Posterior vena cava (tissue), 2 donors: ENCODE measurements around the gene CACNA1D. TPM values are rescaled to one million over a fixed set of nuclear protein-coding genes. Genes with fewer than 3 reads are reported as not detected.

Source experiments
- DNase-seq: peaks from one replicate; pipeline ENCODE4 v3.0.0-alpha.2; 2020; ENCODE audit warnings: low spot score
- intact Hi-C, 2 donors: fragments of 100-400 bp; cut with DNase I; formaldehyde crosslinking; loops; one replicate each; pipeline versions ENCODE4 v1.14.1 to v1.14.2; 2022 to 2023
- total RNA-seq, 2 donors: library from RNA; stranded (reverse); fragmentation: NEBNext Ultra II Directional; extraction: Animal tissue kit (Norgen Biotek cat#: 25700); gene quantifications; one replicate each; pipeline ENCODE4 v1.2.1, GENCODE V29; 2021
- donor health status: DM: yes; HTN: yes; CAD: no.
- donor health status: DM: yes; HTN: yes; CAD: no.

CACNA1D gene
- total RNA-seq, 2 donors from 2014 or later, result 1.1 to 1.9 TPM

- intact Hi-C loops, result no loop called here
- DNase-seq, result no peak
Observed at GRCh38 chr3:53518495-53518981, 24.1 kb downstream of the CACNA1D start.

DNA sequence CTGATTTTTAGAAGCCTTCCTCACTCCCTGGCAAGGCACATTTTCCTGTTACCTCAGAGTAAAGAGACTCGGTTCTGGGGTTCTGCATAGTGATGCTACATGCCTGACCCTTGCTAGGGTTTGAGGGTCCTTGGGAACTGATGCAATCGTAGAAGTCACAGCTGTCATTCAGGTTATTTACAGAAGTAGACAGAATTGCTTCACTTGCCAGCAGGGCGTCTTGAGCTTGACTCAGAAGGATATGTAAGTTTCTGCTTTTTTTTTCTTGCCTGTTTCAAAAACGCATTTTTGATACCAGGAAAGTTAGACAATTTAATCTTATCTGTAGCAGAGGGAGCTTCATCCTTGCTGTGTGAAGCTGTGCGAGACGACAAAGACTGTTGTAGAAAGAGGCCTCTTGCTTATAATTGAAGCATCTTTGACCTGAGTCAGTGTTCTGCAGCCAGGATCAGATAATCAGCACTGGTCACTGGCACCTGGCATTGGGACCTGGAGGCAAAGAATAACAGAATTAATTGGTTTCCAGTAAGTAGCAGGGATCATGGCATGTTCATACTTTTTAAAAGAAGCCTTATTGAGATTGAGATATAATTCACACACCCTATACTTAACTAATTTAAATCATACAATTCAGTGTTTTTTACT, 24.8 kb downstream of the CACNA1D start:
- no peak for DNase-seq
- intact Hi-C loops, result no loop called here

DNA sequence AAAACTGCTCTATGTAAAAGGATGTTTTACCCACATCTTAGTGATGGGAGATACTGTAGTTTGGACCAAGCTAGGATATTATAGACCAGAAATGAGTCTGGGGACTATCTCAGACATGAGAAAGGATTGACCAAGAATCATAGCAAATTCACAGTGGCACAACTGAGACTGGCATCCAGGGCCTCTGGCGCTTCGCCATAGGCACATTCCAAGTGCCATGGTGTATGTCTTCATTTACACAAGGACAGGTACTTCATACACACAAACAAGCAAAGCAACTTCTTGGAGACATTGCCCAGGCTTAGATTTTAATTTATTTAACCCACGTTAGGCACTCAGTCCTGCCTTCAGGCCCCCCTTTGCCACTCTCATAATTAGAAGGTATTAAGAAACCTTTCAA, 28.9 kb downstream of the CACNA1D start:
- intact Hi-C loops, result no loop called here
- DNase-seq, result no peak

GRCh38 chr3:53524566-53524965, 30.2 kb downstream of the CACNA1D start:
- intact Hi-C loops, result no loop called here

GRCh38 chr3:53525765-53526703, 31.6 kb downstream of the CACNA1D start:
- no peak for DNase-seq
- intact Hi-C loops, result no loop called here

More at GRCh38 chr3:53524566-53524965, 30.2 kb downstream of the CACNA1D start:
- DNase-seq, result no peak

GRCh38 chr3:53526704-53527055, 32.3 kb downstream of the CACNA1D start:
- intact Hi-C loops, result no loop called here

DNA sequence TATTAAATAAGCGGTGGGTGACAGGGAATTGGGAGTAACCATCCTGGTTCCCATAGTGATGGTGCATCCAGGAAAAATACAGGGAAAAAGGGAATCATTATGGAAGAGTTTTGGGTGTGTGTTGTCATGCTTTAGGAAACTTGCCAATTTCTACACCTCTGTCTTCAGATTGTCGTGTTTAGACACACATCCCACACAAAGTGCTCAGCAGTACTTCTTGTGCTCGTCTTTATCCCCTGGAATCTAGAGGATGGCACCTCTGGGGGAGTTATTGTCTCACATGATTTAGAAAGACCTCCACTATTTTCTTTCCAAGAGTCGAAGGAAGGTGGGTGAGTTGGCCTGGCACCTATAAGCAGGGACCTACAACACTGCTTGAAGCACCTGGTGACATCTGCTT, 35.8 kb downstream of the CACNA1D start:
- DNase-seq, result no peak
- intact Hi-C loops, result no loop called here

More at GRCh38 chr3:53526704-53527055, 32.3 kb downstream of the CACNA1D start:
- no peak for DNase-seq

DNA sequence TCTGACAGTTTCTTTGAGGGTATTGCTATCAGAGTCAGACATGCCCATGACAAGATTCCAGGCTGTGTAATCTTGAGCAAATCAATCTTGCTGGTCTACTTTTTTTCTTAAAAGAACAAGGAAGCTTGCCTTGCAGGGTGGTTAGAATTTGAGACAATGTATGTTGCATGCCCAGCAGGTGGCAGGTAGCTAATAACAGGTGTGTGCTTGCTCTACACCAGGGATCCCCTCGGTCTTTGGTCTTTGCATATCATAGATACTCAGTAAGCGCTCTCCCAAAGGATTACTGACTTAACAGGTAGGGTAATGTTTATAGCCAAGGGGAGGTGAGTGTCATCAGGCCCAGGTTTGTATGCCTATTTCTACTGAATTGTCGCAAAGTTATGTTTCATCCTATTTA, 37.3 kb downstream of the CACNA1D start:
- DNase-seq, result no peak
- intact Hi-C loops, result no loop called here

DNA sequence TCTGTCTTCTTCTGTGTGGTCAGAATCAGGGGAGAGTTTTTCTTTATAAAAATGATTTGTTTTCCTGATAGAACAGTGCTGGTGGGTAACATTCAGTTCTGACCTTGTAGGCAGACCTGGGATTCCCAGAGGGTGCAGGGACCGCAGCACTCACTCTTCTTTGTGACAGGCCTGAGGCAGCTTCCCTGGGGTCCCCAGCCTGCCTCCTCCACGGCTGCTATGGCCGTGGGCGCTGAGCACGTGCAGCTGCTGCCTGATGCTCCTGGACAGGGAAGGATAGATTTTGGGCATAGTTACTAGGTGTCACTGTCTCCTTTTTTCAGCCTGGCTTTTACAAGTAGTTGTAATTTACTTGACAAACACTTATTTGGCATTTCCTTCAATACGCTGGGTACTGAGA, 39.1 kb downstream of the CACNA1D start:
- intact Hi-C loops, result no loop called here
- DNase-seq, result no peak

DNA sequence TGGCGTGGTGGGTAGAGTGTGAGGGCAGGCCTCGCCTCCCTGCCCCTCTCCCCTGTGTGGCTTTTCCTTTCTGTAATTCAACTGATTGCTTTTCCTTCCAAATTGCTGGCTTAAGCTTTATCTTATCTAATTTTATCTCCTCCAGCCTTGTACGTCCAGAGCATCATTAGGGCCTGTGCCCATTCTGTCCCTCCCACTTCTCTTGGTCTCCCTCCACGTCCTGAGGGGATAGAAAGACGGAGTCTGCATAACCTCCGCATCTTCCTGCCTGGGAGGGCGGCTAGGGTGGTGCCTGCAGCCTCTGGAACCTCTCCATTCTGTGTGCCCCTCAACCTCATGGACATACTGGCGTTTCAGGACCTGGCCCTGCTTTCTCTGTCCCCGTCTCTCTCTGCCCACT, 39.8 kb downstream of the CACNA1D start:
- intact Hi-C loops, result no loop called here
- no peak for DNase-seq

DNA sequence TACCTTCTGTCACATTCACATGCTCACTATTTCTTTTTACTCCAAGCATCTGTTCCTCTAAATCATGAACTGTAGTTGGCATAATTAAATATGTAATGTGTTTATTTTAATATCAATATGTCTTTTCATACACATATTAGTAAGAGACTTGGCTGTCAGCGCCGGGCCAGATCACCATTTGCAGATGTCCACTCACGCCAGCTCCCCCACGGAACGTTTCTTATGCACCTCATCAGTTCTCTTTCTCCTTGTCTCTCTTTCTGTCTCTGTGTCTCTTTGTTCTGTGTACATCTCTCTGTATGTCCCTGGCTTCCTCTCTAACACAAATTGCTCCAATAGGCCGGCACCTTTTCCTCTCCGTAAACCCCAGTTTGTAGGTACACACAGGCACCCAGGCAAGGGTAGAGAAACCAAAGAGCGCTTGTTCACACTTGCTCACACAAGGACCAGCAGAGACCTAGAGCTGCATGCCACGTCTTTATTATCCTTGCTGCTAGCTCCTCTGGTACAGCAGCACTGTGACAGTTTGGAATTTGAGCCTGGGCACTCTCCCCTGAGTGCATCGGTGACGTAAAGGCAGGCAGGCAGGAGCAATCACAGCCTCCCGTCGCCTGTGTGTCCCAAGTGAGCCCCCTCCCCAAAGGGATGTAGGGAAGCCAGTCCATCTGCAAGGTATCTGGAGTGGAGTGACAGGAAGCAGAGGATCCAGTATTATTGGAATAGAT, 40.4 kb downstream of the CACNA1D start:
- intact Hi-C loops, result no loop called here
- DNase-seq, result no peak

GRCh38 chr3:53536282-53536681, 41.9 kb downstream of the CACNA1D start:
- intact Hi-C loops, result no loop called here
- DNase-seq, result no peak

GRCh38 chr3:53544357-53544756, 49.9 kb downstream of the CACNA1D start:
- DNase-seq, result no peak
- intact Hi-C loops, result no loop called here

DNA sequence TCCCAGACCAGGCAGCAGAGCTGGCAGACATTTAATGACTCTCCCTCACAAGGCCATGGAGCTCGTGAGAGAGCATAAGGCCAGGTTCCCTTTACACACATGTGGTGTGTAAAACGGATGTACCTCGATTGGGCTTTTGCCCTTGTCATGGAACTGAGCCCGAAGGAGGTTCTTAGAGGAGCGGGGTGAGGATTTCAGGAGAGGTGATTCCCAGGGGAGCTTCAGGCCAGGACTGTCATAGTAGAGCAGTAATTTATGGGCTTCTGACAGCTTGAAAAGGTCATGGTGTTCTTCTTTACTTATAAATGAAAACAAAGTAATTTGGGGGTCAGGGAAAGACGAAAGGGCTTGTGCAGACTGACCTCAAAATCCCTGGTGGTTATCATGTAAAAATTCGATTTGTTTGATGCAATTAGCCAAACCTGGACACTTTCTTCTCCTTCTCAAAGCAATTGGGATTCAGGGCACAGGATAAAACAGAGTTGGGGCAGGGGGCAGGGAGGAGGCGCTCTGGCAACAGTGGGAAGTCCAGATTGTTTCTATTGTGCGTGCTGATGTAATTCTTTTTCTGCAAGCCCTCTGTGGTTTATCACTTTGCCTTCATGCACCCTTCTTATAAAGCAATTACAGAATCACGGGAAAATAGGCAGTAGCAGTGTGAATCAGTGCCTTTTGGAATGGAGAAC, 51.0 kb downstream of the CACNA1D start:
- DNase-seq, result no peak
- intact Hi-C loops, result no loop called here

DNA sequence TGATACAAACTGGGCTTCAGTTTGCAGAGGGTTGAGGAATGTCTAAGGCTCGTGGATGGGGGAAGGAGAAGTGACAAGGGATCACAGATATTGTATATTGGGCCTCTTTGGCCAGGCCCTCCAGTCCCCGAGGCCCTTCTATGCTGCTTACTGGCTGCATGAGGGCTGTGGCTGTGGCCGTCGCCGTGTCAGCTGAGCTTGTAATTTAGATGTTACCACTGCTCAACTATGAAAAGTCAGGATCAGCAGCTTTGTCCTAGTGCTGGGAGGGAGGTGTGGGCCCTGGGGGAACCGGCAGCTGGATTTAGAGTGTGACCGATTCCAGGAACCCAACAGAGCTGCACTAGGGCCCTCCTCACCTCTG, 51.6 kb downstream of the CACNA1D start:
- no peak for DNase-seq
- intact Hi-C loops, result no loop called here

- no peak for DNase-seq
- intact Hi-C loops, result no loop called here
Observed at GRCh38 chr3:53547327-53547726, 52.9 kb downstream of the CACNA1D start.

- intact Hi-C loops, result no loop called here
- DNase-seq, result no peak
Observed at GRCh38 chr3:53550005-53550620, 55.7 kb downstream of the CACNA1D start.

- DNase-seq, result no peak
- intact Hi-C loops, result no loop called here
Observed at GRCh38 chr3:53551324-53551723, 56.9 kb downstream of the CACNA1D start.

GRCh38 chr3:53552730-53553129, 58.3 kb downstream of the CACNA1D start:
- intact Hi-C loops, result no loop called here
- DNase-seq, result no peak
